ENCODE results near the gene CSF3R. TPM values are rescaled to one million over a fixed set of nuclear protein-coding genes. Genes with fewer than 3 reads are reported as not detected.

CSF3R gene
- total RNA-seq, 2 experiments from 2014 or later = 3.7 to 4.1 TPM

- peak overlapping the region; percentile 82 to 89 for H3K27ac ChIP-seq (ENCODE audit: low read depth in 1 of 2, low read length in 2 of 2)
- DNase-seq (no peak), ATAC-seq (ENCODE audit: poor library complexity) (no peak)
- Mint-ChIP-seq H3K36me3 (ENCODE audit: low read depth) (peaks cover 22% of the 10 kb centered on the region), H3K27ac (peak overlapping the region; percentile 91), H3K4me1 (ENCODE audit: low read depth) (peaks cover 23% of the 10 kb centered on the region), H3K27me3 (no peaks in the 10 kb centered on the region), H3K4me3 (peak overlapping the region; percentile 95), H3K9me3 (no peaks in the 10 kb centered on the region)
- H3K4me1 ChIP-seq (ENCODE audit: insufficient read depth, low read length) = peaks cover 15% of the 10 kb centered on the region
- POLR2A ChIA-PET = interaction anchor here (0.9 to 3.9 kb wide), 6 partner anchors 11 to 520 kb away, joined by 3 to 50 read pairs (median 6); partner anchors contain the start of genes AGO3, LSM10, MRPS15 and THRAP3
- no peaks in the 10 kb centered on the region for H3K9me3 ChIP-seq (ENCODE audit: control insufficient read depth in 1 of 2, insufficient read depth in 1 of 2, low read length in 2 of 2)
- H3K27me3 ChIP-seq (ENCODE audit: control insufficient read depth in 1 of 2, insufficient read depth in 2 of 2, low read length in 2 of 2) = no peaks in the 10 kb centered on the region
- peaks cover 14% of the 10 kb centered on the region for H3K36me3 ChIP-seq (ENCODE audit: insufficient read depth, low read length)
- intact Hi-C loops (cut with DNase I, micrococcal nuclease) = loop anchor here (1.0 to 5.0 kb wide), 4 partner anchors 13 to 1241 kb away; partner anchors contain the start of genes MRPS15 (in 2 of the 2) and CDCA8 (in 1 of the 2)
- H3K4me3 ChIP-seq (ENCODE audit: low read length) = peak overlapping the region; percentile 83
- CTCF ChIA-PET = interaction anchor here (0.9 to 1.0 kb wide), 2 partner anchors 13 to 263 kb away, joined by 3 to 4 read pairs; partner anchors contain the start of gene MRPS15
- no peak for TF ChIP-seq CTCF (IDR thresholded peaks at IDR 0.05)
Observed at GRCh38 chr1:36450919-36451305, 31.8 kb downstream of the CSF3R start.

DNA sequence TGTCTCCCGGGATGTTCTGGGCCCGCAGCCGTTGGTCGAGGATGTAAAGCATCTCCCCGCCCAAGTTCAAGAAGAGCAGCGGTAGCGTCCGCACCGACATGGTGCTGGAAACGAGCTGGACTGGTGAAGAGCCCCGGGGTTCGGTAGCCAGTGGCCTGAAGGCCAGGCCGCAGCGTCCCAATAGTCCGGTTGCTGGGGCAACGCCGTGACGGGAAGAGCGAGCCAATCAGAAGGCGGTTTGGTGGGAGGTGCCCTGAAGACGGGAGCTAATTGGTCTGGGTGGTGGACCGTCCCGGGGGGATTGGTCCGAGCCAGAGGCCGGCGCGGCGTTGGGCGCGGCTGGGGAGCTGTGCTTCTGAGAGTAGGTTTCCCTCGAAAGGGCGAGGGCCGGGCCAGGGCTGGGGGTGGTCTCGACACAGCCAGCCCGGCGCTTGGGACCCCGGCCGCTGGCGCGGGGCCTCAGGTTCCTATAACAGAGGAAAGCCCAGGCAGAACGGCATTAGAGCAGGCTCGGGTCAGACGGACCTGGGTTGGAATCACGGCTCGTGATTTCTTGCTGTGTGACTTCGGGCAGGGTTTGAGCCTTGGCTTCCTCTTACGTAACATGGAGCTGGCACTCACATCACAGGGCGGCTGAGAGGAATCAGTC lies 32.3 kb downstream of the CSF3R start, which contains the start of gene OSCP1:
Gene OSCP1 (minus strand): TSS at position 182 of the 649 bp plus-strand sequence. CDS start 82 bp downstream, at position 100.
- Mint-ChIP-seq H3K4me1 (ENCODE audit: low read depth) (peaks cover 23% of the 10 kb centered on the region), H3K27ac (peak within 1 kb of the TSS; percentile 91), H3K27me3 (no peaks in the 10 kb centered on the region), H3K36me3 (ENCODE audit: low read depth) (peaks cover 17% of the 10 kb centered on the region), H3K9me3 (no peaks in the 10 kb centered on the region), H3K4me3 (peak within 1 kb of the TSS; percentile 95)
- H3K9me3 ChIP-seq (ENCODE audit: control insufficient read depth in 1 of 2, insufficient read depth in 1 of 2, low read length in 2 of 2) = no peaks in the 10 kb centered on the region
- ATAC-seq (ENCODE audit: poor library complexity) = peak; percentile 92
- H3K4me1 ChIP-seq (ENCODE audit: insufficient read depth, low read length) = peaks cover 15% of the 10 kb centered on the region
- ChIA-PET CTCF (interaction anchor here (0.9 to 1.0 kb wide), 2 partner anchors 14 to 262 kb away, joined by 3 to 4 read pairs; partner anchors contain the start of gene MRPS15), POLR2A (interaction anchor here (0.6 to 3.9 kb wide), 8 partner anchors 11 to 519 kb away, joined by 3 to 50 read pairs (median 4); partner anchors contain the start of genes AGO3, LSM10, MRPS15 and THRAP3)
- DNase-seq = peak; percentile 63 to 94 (median 80)
- peak within 1 kb of the TSS; percentile 83 for H3K4me3 ChIP-seq (ENCODE audit: low read length)
- peaks cover 9% of the 10 kb centered on the region for H3K36me3 ChIP-seq (ENCODE audit: insufficient read depth, low read length)
- H3K27me3 ChIP-seq (ENCODE audit: control insufficient read depth in 1 of 2, insufficient read depth in 2 of 2, low read length in 2 of 2) = no peaks in the 10 kb centered on the region
- no peak for TF ChIP-seq CTCF (IDR thresholded peaks at IDR 0.05)
- peak within 1 kb of the TSS; percentile 82 to 89 for H3K27ac ChIP-seq (ENCODE audit: low read depth in 1 of 2, low read length in 2 of 2)
- intact Hi-C loops (cut with DNase I, micrococcal nuclease) = loop anchor here (1.0 to 5.0 kb wide), 4 partner anchors 14 to 1242 kb away; partner anchors contain the start of genes MRPS15 (in 2 of the 2) and CDCA8 (in 1 of the 2)

DNA sequence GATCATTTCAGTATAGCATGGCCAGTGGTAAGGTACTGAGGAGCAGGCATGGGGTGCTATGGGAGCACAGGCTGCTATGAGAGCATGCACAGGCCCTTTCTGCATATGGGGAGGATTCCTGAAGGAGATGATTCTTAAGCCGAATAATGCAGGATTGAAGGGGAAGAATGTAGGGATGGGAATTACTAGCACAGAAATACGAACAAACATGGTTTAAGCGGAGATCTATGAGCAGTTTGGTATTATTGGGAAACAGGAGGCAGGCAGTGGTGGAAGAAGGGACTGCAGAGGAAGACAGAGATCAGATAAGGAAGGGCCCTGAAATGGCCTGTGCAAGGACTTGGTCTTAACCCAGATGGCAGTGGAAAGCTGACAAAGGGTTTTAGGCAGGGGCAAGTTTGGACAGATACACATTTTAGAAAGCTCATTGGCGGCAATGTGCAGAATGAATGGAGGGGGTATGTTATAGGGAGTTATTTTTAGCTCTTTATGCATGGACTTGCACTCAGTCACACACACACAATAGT lies 34.1 kb downstream of the CSF3R start:
- Mint-ChIP-seq H3K36me3 (ENCODE audit: low read depth) (no peaks in the 10 kb centered on the region), H3K4me3 (peak overlapping the region; percentile 66)
- CTCF ChIA-PET = no interaction called here

More for the DNA sequence above, 34.1 kb downstream of the CSF3R start:
- Mint-ChIP-seq H3K9me3 (no peaks in the 10 kb centered on the region), H3K4me1 (ENCODE audit: low read depth) (peaks cover 23% of the 10 kb centered on the region), H3K27ac (peak overlapping the region; percentile 16), H3K27me3 (no peaks in the 10 kb centered on the region)
- no peak overlapping the region for H3K27ac ChIP-seq (ENCODE audit: low read depth in 1 of 2, low read length in 2 of 2)
- POLR2A ChIA-PET = interaction anchor here (3.9 kb wide), 1 partner anchor 15 kb away, joined by 50 read pairs; the partner anchor contains the start of gene MRPS15
- H3K4me1 ChIP-seq (ENCODE audit: insufficient read depth, low read length) = peaks cover 15% of the 10 kb centered on the region
- ATAC-seq (ENCODE audit: poor library complexity) (no peak), DNase-seq (no peak)
- H3K9me3 ChIP-seq (ENCODE audit: control insufficient read depth in 1 of 2, insufficient read depth in 1 of 2, low read length in 2 of 2) = no peaks in the 10 kb centered on the region
- intact Hi-C loops (cut with DNase I, micrococcal nuclease) = loop anchor here in 1 of 2 experiments (5.0 kb wide), 2 partner anchors 204 to 984 kb away; no protein-coding TSS in a partner anchor
- H3K36me3 ChIP-seq (ENCODE audit: insufficient read depth, low read length) = no peaks in the 10 kb centered on the region
- no peaks in the 10 kb centered on the region for H3K27me3 ChIP-seq (ENCODE audit: control insufficient read depth in 1 of 2, insufficient read depth in 2 of 2, low read length in 2 of 2)
- TF ChIP-seq CTCF (IDR thresholded peaks at IDR 0.05) = no peak
- no peak overlapping the region for H3K4me3 ChIP-seq (ENCODE audit: low read length)

Data from CD4-positive, alpha-beta T cell (primary cell).